ENCODE measurements around the gene FLVCR2.

Gene FLVCR2

GRCh38 chr14:75628816-75629215, 50.4 kb downstream of the FLVCR2 start:
- DNase-seq (ENCODE audit: low read depth, low spot score) = no peak

- no peak for DNase-seq (ENCODE audit: low read depth, low spot score)
Observed at GRCh38 chr14:75630695-75631452, 52.5 kb downstream of the FLVCR2 start.

- no peak for DNase-seq (ENCODE audit: low read depth, low spot score)
Observed at GRCh38 chr14:75631453-75631831, 53.0 kb downstream of the FLVCR2 start.

- no peak for DNase-seq (ENCODE audit: low read depth, low spot score)
Observed at GRCh38 chr14:75634848-75635247, 56.4 kb downstream of the FLVCR2 start.

- DNase-seq (ENCODE audit: low read depth, low spot score) = no peak
Observed at GRCh38 chr14:75636100-75636692, 57.8 kb downstream of the FLVCR2 start.

GRCh38 chr14:75640876-75641275, 62.5 kb downstream of the FLVCR2 start:
- no peak for DNase-seq (ENCODE audit: low read depth, low spot score)

- no peak for DNase-seq (ENCODE audit: low read depth, low spot score)
Observed at GRCh38 chr14:75643985-75644384, 65.6 kb downstream of the FLVCR2 start.

GRCh38 chr14:75645056-75645455, 66.6 kb downstream of the FLVCR2 start:
- DNase-seq (ENCODE audit: low read depth, low spot score) = no peak

- DNase-seq (ENCODE audit: low read depth, low spot score) = no peak
Observed at GRCh38 chr14:75646762-75647161, 68.3 kb downstream of the FLVCR2 start.

GRCh38 chr14:75647640-75648039, 69.2 kb downstream of the FLVCR2 start:
- DNase-seq (ENCODE audit: low read depth, low spot score) = no peak

- no peak for DNase-seq (ENCODE audit: low read depth, low spot score)
Observed at GRCh38 chr14:75648066-75648838, 69.8 kb downstream of the FLVCR2 start.

- DNase-seq (ENCODE audit: low read depth, low spot score) = no peak
Observed at GRCh38 chr14:75649337-75649736, 70.9 kb downstream of the FLVCR2 start.

- DNase-seq (ENCODE audit: low read depth, low spot score) = no peak
Observed at GRCh38 chr14:75649773-75650172, 71.4 kb downstream of the FLVCR2 start.

- DNase-seq (ENCODE audit: low read depth, low spot score) = no peak
Observed at GRCh38 chr14:75650253-75651058, 72.0 kb downstream of the FLVCR2 start.

- DNase-seq (ENCODE audit: low read depth, low spot score) = no peak
Observed at GRCh38 chr14:75653563-75653962, 75.1 kb downstream of the FLVCR2 start.

- DNase-seq (ENCODE audit: low read depth, low spot score) = peak; percentile 64
Observed at GRCh38 chr14:75654127-75654732, 75.8 kb downstream of the FLVCR2 start.

- no peak for DNase-seq (ENCODE audit: low read depth, low spot score)
Observed at GRCh38 chr14:75655235-75655634, 76.8 kb downstream of the FLVCR2 start.

- DNase-seq (ENCODE audit: low read depth, low spot score) = no peak
Observed at GRCh38 chr14:75657331-75657730, 78.9 kb downstream of the FLVCR2 start.

- DNase-seq (ENCODE audit: low read depth, low spot score) = no peak
Observed at GRCh38 chr14:75658957-75659356, 80.5 kb downstream of the FLVCR2 start.

GRCh38 chr14:75660238-75660629, 81.8 kb downstream of the FLVCR2 start:
- no peak for DNase-seq (ENCODE audit: low read depth, low spot score)

Measured in activated naive CD8-positive, alpha-beta T cell treated with anti-CD3 and anti-CD28 coated beads, Interleukin-2, amount 50 U/mL, for 16 hours (primary cell).